Activated T-cell treated with anti-CD3 and anti-CD28 coated beads for 24 hours (primary cell): ENCODE results near the gene SND1.

Experiments
- DNase-seq: peaks from one replicate; pipeline ENCODE4 v3.0.0-alpha.2; 2020; ENCODE audit warnings: low read depth

Gene SND1

DNA sequence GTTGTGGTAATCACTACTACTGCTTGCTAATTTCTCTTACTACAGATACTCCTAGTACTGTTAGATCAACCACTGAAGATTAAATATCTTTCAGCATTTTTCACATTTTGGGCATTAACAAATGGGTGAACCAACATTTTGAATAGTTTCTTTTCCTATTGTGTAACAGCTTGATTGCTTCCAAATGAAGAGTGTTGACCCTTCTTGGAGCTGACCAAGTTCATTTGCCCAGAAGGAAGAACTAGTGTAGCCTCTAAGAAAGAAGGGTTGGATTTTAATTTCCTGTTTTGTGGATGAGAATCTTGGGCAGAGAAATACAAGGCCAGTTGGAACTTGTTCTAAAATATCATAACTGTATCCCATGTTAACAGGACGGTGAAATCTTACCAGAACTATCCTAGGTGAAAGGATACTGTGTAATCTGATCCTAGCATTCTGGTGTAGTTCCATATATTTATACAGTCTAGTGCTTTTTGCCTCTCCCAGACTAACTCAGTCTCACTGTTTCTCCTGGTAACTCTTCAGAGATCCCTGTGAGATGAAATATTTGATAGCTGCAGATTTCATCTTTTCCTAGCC is 37.3 kb downstream of the SND1 start:
- no peak for DNase-seq

DNA sequence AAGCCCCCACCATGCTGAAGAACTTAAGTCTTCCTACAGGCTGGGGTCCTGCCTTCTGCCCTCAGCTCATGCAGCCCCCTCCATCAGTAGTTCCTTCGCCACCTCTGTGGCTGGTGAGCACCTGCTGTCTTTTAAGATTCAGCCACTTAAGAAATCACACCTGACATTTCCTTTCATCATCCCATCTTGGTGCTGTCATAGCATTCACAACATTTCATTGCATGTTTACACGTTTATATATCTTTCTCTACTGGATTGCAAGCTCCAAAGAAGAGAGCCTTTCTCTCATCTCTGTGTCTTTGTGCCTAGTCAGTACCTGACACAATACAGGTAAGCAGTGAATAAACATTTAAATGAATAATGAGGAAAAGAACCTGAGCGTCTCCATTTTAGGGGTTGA is 38.3 kb downstream of the SND1 start:
- no peak for DNase-seq

- DNase-seq = no peak
These were observed 38.8 kb downstream of the SND1 start for GRCh38 chr7:127690806-127691205.

GRCh38 chr7:127692200-127692599 is 40.2 kb downstream of the SND1 start:
- DNase-seq = no peak

- no peak for DNase-seq
These were observed 47.9 kb downstream of the SND1 start for GRCh38 chr7:127699853-127700252.

DNA sequence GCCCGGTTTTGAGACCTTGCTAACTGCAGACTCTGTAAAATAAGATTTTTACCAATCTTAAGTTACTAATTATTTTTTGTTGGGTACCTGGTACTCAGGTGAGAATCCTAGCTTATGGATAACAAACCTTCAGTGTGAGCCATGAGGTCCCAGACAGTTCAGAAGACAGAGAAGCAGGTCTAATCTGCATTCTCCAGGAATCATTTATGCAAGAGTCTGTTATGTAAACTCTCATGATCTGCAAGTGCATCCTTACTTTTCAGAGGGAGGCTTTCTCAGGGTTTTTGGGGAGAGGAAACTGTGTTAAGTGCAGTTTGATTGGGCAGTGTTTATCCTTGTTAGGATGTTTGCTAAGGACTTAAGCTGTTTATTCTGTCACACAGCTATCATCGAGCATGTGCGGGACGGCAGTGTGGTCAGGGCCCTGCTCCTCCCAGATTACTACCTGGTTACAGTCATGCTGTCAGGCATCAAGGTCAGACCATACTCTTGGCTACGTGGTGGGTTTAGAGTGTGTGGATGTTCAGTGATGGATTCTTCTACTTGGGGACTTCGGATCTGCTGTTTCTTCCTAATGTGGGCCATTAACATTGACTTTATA is 50.2 kb downstream of the SND1 start:
- DNase-seq = no peak

- no peak for DNase-seq
These were observed 50.9 kb downstream of the SND1 start for GRCh38 chr7:127702938-127703337.

DNA sequence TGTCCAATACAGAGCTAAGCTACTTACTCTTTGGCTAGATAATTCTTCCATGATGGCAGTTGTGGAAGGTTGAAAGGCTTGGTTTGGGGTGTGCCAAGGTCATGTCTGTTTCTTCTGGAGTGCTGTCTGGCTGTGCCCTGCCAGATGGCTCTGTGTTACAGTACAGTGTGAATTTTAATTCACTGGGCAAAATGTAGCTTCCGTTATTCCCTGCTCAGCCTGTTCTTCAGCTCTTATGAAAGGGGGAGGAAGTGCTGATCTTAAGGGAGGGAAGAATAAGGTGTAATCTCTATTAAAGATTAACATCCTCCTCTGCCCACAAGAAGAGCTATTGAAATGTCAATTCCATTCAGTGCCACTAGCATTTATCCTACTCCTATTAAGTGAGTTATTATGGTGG is 52.2 kb downstream of the SND1 start:
- DNase-seq = no peak

GRCh38 chr7:127705461-127705959 is 53.5 kb downstream of the SND1 start:
- DNase-seq = no peak

DNA sequence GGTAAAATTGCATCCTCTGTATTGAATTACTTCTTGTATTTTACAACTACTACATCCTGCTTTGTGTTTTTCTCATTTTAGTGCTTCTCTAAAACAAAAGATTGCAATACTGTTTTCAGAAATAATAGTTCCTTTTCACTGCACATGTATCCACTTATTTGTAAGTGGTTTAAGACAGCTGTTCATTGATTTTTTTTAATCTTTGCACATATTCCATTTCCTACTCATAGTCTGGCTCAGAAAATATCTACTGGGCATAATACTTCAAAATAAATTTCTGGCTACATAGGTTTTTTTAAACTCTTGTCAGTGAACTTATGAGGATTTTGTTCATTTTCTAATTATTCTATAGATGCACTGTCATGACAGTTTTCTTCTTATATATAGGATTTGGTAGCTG is 54.8 kb downstream of the SND1 start:
- no peak for DNase-seq

- no peak for DNase-seq
These were observed 56.2 kb downstream of the SND1 start for GRCh38 chr7:127708201-127708600.

GRCh38 chr7:127708788-127709187 is 56.8 kb downstream of the SND1 start:
- peak; percentile 62 for DNase-seq

GRCh38 chr7:127710635-127711034 is 58.6 kb downstream of the SND1 start:
- no peak for DNase-seq

DNA sequence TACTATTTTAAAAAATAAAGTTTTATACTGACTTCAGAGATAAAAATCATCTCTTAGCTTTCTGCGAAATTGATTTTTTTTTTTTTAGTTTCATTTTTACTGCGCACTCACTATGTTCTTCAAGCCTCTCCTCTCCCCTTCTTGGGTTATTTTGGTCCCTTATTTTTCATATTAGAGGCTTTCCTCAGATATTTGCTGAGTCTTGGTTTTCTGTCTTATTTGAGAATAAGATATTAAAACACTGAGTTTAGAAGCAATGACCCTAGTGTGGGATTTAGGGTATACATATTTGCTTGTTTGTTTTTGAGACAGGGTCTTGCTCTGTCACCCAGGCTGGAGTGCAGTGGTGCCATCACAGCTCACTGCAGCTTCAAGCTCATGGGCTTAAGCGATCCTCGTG is 59.9 kb downstream of the SND1 start:
- DNase-seq = no peak

DNA sequence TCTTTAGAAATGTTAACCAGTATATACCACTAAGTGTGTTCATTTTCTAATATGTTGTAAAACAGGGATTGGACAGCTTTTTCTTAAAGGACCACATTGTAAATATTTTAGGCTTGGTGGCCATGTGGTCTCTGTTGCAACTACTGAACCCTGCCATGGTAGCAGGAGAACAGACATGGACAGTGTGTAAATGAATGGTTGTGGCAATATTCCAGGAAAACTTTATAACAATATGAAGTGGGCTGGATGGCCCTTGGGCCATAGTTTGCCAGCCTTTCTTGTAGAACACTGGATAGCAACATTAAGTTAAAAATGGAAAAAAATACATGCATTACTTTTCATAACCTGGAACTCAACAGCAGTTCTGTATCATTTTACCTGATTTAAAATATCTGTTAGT is 61.0 kb downstream of the SND1 start:
- DNase-seq = no peak

DNA sequence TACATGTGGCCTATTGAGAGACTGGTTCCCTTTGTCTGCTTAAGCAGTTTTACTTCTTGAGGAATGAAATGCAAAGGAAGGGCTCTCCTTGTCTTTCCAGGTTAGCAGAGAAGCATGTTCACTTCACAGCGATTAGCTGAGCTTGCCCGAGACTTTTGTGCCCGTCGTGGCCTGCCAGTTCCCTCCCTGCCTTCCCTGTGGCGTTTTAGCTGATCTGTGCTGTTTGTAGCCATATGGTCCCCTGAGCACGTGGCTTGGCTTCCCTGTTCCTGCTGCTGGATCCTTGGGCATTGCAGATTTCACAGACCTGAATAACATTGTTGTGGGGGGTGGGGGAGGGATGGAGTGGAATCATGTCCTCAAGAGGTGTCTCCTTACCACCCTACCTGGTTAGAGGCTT is 61.8 kb downstream of the SND1 start:
- no peak for DNase-seq

GRCh38 chr7:127715272-127715671 is 63.3 kb downstream of the SND1 start:
- DNase-seq = no peak

DNA sequence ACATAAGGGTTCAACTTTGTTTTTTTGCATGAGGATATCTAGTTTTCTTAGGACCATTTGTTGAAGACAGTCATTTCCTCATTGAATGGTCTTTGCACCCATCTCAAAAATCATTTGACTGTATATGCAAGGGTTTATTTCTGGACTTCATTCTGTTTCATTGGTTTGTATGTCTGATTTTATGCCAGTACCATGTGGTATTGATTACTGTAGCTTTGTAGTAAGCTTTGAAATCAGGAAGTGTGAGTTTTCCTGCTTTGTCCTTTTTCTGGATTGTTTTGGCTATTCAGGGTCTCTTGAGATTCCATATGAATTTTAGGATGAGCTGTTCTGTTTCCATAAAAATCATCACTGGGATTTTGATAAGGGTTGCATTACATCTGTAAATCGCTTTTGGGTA is 63.9 kb downstream of the SND1 start:
- DNase-seq = no peak

DNA sequence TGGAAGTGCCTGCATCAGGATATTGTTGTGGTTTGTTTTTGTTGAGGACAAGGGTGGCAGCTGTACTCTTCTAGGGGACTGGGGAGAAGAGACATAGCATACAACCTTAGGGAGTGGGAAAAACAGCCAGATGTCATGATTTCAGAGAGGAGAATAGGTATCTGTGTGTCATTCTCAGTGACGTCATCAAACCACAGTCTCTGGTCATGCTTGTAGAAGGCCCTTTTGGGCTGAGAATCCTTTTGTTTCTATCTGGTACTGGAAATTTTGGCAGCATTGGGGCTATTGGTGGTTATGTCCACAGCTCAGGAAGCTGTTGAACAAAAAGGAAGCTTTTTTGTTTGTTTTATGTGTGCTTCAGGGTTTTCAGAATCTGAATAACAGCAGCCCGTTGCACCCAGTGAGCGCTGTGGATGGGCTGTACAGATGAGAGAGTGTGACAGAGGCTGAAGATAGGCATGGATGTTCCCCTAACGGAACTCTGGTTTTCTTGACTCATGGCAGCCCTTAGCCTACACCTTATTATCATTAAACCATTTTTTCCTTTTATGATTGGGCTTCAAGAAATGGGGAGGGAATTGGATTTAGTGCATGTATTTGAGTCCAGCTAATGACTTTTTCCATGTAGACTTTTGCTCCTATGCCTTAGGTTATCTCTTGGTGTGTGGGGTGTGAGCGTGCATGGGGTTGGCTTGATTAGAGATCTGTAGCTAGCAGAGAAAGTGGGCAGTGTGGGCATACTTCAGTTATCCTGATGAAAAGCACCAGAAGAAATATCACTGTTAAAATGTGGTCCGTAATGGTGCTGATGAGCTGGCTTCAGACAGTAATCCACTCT is 65.7 kb downstream of the SND1 start:
- DNase-seq = no peak

DNA sequence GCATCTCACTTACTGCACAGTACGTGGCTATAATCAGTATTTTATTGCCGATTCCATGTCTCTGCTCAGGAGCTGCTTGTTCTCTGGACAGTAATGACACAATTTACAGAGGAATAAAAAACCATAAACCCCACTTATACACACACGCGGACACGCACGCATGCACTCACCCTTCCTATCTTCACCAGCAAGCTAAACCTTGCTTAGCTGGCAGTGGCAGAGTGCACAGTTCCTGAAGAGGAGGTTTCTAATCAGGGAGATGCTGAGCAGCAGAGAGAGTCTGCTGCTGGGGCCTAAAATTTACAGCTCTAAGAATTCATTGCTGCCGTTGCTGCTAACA is 66.3 kb downstream of the SND1 start:
- DNase-seq = no peak

- DNase-seq = no peak
These were observed 74.5 kb downstream of the SND1 start for GRCh38 chr7:127726476-127726875.

DNA sequence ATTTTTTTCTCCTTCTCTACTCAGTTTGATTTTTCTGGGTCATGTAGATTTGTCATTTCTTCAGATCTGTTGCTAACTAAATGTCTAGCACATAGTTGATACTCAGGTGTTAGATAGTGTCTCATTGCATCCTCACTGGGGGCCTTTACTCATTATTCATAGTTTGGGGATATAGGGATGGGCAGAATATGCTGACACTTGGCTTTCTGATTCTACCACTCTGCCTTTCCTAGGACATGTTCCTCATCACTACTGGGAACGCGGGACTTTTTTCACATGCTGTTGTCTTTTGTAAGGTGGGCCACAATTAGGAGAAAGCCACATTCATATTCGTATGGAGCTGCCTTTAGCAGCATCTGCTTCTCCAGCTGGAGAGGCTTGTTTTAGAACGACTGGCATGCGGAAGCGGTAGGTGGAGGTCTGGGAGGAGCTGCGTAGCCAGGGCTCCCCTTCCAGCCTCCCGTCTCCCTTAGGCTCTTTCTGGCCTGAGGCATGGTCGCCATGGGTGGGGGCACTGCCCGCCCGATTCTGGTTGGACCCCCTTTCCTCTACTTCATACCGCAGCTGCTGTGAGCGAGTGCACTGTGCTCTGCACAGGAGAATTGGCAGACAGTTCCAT is 78.8 kb downstream of the SND1 start:
- no peak for DNase-seq
